Activated naive CD8-positive, alpha-beta T cell (primary cell): ENCODE results near the gene HECTD2.
"Not testable (repeated sequence)": the region's sequence is repeated elsewhere in the genome, so short reads cannot be mapped to it uniquely, and the experiment has no call there.

ENCODE experiments used
- H3K27ac Mint-ChIP-seq: one replicate; pipeline ENCODE4 v1.8.0; 2021; ENCODE audit warnings: mixed read lengths
- H3K27me3 Mint-ChIP-seq: one replicate; pipeline ENCODE4 v1.8.0; 2021; ENCODE audit warnings: mixed read lengths
- H3K36me3 Mint-ChIP-seq: one replicate; pipeline ENCODE4 v1.8.0; 2021; ENCODE audit warnings: mixed read lengths
- H3K4me1 Mint-ChIP-seq: one replicate; pipeline ENCODE4 v1.8.0; 2021; ENCODE audit warnings: low read depth, mixed read lengths
- H3K4me3 Mint-ChIP-seq: one replicate; pipeline ENCODE4 v1.8.0; 2021; ENCODE audit warnings: mild to moderate bottlenecking, mixed read lengths
- H3K9me3 Mint-ChIP-seq: one replicate; pipeline ENCODE4 v1.8.0; 2021; ENCODE audit warnings: low read depth, mixed read lengths

Gene HECTD2

GRCh38 chr10:91556691-91557566 lies 146.8 kb downstream of the HECTD2 start:
- Mint-ChIP-seq H3K27ac (no peak overlapping the region), H3K4me1 (no peaks in the 10 kb centered on the region), H3K9me3 (no peaks in the 10 kb centered on the region), H3K36me3 (no peaks in the 10 kb centered on the region), H3K4me3 (no peak overlapping the region), H3K27me3 (peaks cover 2% of the 10 kb centered on the region)

- Mint-ChIP-seq H3K4me3 (no peak overlapping the region), H3K27me3 (peaks cover 2% of the 10 kb centered on the region), H3K9me3 (no peaks in the 10 kb centered on the region), H3K36me3 (no peaks in the 10 kb centered on the region), H3K27ac (no peak overlapping the region), H3K4me1 (no peaks in the 10 kb centered on the region)
Observed at GRCh38 chr10:91557651-91558111, 147.5 kb downstream of the HECTD2 start.

- Mint-ChIP-seq H3K27ac (no peak overlapping the region), H3K27me3 (peaks cover 2% of the 10 kb centered on the region), H3K4me1 (no peaks in the 10 kb centered on the region), H3K36me3 (no peaks in the 10 kb centered on the region), H3K9me3 (no peaks in the 10 kb centered on the region), H3K4me3 (no peak overlapping the region)
Observed at GRCh38 chr10:91558473-91558872, 148.3 kb downstream of the HECTD2 start.

- Mint-ChIP-seq H3K27me3 (peaks cover 2% of the 10 kb centered on the region), H3K4me1 (no peaks in the 10 kb centered on the region), H3K36me3 (no peaks in the 10 kb centered on the region), H3K4me3 (no peak overlapping the region), H3K9me3 (no peaks in the 10 kb centered on the region), H3K27ac (no peak overlapping the region)
Observed at GRCh38 chr10:91559169-91559568, 149.0 kb downstream of the HECTD2 start.

DNA sequence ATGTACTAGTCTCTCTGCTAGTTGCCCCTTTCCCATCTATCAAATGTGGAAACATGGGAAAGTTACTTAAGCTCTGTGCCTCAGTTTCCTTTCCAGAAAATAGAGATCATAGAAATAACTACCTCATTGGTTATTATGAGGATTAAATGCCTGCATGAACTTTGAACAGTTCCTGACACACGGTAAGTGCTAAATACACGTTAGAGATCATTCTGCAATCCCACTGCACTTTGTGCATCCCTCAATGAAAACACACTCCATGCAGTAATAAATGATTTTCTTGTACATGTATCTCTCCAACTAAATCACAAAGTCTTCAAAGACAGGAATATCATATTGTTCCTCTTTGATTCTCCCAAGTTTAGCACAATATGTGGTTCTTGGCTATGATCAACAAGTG lies 149.6 kb downstream of the HECTD2 start:
- Mint-ChIP-seq H3K27ac (no peak overlapping the region), H3K36me3 (no peaks in the 10 kb centered on the region), H3K4me3 (no peak overlapping the region), H3K4me1 (no peaks in the 10 kb centered on the region), H3K27me3 (peaks cover 2% of the 10 kb centered on the region), H3K9me3 (no peaks in the 10 kb centered on the region)

- H3K4me3 Mint-ChIP-seq, H3K27me3 Mint-ChIP-seq, H3K36me3 Mint-ChIP-seq, H3K9me3 Mint-ChIP-seq, H3K27ac Mint-ChIP-seq, H3K4me1 Mint-ChIP-seq: not testable (repeated sequence)
Observed at GRCh38 chr10:91560827-91561226, 150.7 kb downstream of the HECTD2 start.

DNA sequence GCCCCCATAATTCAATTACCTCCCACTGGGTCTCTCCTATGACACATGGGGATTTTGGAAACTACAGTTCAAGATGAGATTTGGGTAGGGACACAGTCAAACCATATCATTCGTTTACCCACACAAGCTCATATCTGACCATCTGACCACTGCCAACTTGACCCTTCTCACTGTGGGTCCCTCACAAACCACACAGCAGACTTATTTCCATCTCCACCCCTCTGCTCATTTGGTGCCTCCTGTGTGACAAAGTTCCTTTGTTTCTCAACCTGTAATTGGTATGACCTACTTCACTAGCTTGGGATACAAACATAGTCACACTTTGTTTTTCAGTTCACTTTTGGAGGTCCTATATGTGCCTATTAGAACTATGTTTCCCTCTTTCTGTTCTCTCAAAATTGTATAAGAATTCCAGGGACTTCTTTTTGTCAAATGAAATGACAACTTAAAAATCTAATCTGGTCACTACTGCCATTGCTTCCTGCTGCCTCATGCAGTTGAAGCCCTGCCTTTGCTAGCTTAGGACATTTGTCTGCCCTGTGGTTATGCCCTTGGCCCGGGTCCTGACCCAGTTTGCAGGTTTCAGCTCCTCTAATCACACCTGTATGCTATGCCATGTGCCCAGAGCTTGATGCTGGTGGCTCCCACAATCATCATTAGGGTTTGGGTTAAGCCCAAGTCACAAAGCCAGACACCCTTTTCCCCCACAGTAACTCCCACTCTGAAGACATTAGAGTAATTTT lies 152.9 kb downstream of the HECTD2 start:
- peaks cover 2% of the 10 kb centered on the region for H3K27me3 Mint-ChIP-seq
- no peaks in the 10 kb centered on the region for H3K9me3 Mint-ChIP-seq
- no peaks in the 10 kb centered on the region for H3K36me3 Mint-ChIP-seq
- no peak overlapping the region for H3K27ac Mint-ChIP-seq
- H3K4me1 Mint-ChIP-seq: no peaks in the 10 kb centered on the region
- no peak overlapping the region for H3K4me3 Mint-ChIP-seq

DNA sequence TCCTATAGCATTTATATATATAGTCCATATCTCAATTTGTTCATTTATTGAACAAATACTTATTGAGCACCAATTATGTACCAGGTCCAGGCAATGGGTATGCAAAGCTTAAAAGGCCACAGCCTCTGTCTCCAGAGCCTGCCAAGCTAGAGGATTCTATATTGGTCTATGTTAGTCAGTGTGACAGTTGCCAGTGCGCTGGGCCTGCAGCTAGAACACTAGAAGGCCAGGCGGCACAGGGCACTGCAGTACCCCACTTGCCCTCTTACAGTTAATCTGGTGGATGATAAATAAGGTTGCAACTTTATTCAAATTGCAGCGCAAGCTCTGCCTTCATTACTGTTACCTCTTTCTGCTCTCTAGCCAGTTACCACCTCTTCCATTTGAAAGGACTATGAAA lies 153.9 kb downstream of the HECTD2 start:
- no peak overlapping the region for H3K4me3 Mint-ChIP-seq
- peaks cover 2% of the 10 kb centered on the region for H3K27me3 Mint-ChIP-seq
- no peaks in the 10 kb centered on the region for H3K4me1 Mint-ChIP-seq
- H3K36me3 Mint-ChIP-seq: no peaks in the 10 kb centered on the region
- no peaks in the 10 kb centered on the region for H3K9me3 Mint-ChIP-seq
- no peak overlapping the region for H3K27ac Mint-ChIP-seq
